ENCODE data around the gene GRK4. TPM values are rescaled to one million over a fixed set of nuclear protein-coding genes. Genes with fewer than 3 reads are reported as not detected.

GRK4 gene
- total and polyA plus RNA-seq, 4 donors: 1.0 to 2.2 (median 1.8) TPM

DNA sequence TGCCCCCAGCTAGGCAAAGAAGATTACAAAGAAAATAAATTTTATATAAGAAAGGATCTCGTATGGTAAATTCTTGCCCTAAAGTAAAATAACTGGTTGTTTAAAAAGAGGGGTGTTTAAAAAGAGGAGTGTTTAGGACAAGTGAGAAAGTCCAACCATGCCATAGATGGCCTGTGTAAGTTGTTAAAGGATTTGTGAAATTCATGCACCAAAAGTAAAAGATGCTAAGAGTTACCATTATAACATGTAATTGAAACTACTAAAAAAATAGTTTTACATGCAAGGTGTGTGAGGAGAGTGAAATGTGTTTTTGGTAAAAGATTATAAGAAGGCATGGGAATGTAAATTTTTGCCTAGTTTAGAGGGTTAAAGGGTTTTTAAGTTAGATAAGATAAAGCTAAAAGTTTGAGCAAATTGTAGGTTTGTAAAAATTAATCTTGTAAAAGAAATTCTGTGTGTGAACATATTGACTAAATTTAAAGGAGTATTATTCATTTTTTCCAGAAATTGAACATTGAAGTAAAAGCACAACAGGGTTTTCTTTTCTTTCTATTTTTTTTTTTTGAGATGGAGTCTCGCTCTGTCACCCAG, 90.9 kb downstream of the GRK4 start:
- Histone ChIP-seq H3K9ac (ENCODE audit: low read depth in 1 of 2, low read length in 2 of 2) (no peak overlapping the region), H3K4me3 (ENCODE audit: low read depth in 1 of 3, low read length in 3 of 3) (no peak overlapping the region), H3K27ac (ENCODE audit: low read depth in 1 of 2, low read length in 2 of 2) (no peak overlapping the region), H3K4me1 (ENCODE audit: control insufficient read depth in 4 of 4, insufficient read depth in 4 of 4, low read length in 3 of 4) (no peaks in the 10 kb centered on the region), H3K9me3 (ENCODE audit: control insufficient read depth in 4 of 4, low read length in 3 of 4) (no peaks in the 10 kb centered on the region), H3K36me3 (ENCODE audit: control insufficient read depth in 4 of 4, insufficient read depth in 3 of 4, low read depth in 1 of 4, low read length in 3 of 4) (no peaks in the 10 kb centered on the region), H3K27me3 (ENCODE audit: control insufficient read depth in 4 of 4, insufficient read depth in 4 of 4, low read length in 3 of 4) (no peaks in the 10 kb centered on the region)
- TF ChIP-seq CTCF (IDR thresholded peaks at IDR 0.05; ENCODE audit: low read depth, low read length, missing input control): no peak
- DNase-seq (ENCODE audit: low spot score): no peak
- WGBS: 94% methylated on average over 2 of the region's 2 CpGs

GRCh38 chr4:3059943-3060342, 96.6 kb downstream of the GRK4 start:
- Histone ChIP-seq H3K36me3 (ENCODE audit: control insufficient read depth in 4 of 4, insufficient read depth in 3 of 4, low read depth in 1 of 4, low read length in 3 of 4) (no peaks in the 10 kb centered on the region), H3K27ac (ENCODE audit: low read depth in 1 of 2, low read length in 2 of 2) (no peak overlapping the region), H3K9me3 (ENCODE audit: control insufficient read depth in 4 of 4, low read length in 3 of 4) (no peaks in the 10 kb centered on the region), H3K4me3 (ENCODE audit: low read depth in 1 of 3, low read length in 3 of 3) (no peak overlapping the region), H3K4me1 (ENCODE audit: control insufficient read depth in 4 of 4, insufficient read depth in 4 of 4, low read length in 3 of 4) (no peaks in the 10 kb centered on the region), H3K9ac (ENCODE audit: low read depth in 1 of 2, low read length in 2 of 2) (no peak overlapping the region), H3K27me3 (ENCODE audit: control insufficient read depth in 4 of 4, insufficient read depth in 4 of 4, low read length in 3 of 4) (no peaks in the 10 kb centered on the region)
- no peak for DNase-seq (ENCODE audit: low spot score)
- 85% methylated on average over 6 of the region's 6 CpGs for WGBS
- TF ChIP-seq TAF1 (conservative IDR thresholded peaks at IDR 0.05) (no peak), FOXA1 (IDR thresholded peaks at IDR 0.05) (no peak), CTCF (IDR thresholded peaks at IDR 0.05; ENCODE audit: low read depth, low read length, missing input control) (no peak), RXRA (IDR thresholded peaks at IDR 0.05) (no peak), YY1 (IDR thresholded peaks at IDR 0.05) (no peak), HNF4G (IDR thresholded peaks at IDR 0.05) (no peak), EGR1 (IDR thresholded peaks at IDR 0.05; ENCODE audit: low read depth in 2 of 2) (no peak), JUND (IDR thresholded peaks at IDR 0.05) (no peak), SP1 (IDR thresholded peaks at IDR 0.05) (no peak), HNF4A (conservative IDR thresholded peaks at IDR 0.05) (no peak), NR2F2 (IDR thresholded peaks at IDR 0.05) (no peak), GABPA (IDR thresholded peaks at IDR 0.05 in 1 of 2, conservative IDR thresholded peaks at IDR 0.05 in 1 of 2) (no peak)
- TF ChIP-seq, protein P1, sequence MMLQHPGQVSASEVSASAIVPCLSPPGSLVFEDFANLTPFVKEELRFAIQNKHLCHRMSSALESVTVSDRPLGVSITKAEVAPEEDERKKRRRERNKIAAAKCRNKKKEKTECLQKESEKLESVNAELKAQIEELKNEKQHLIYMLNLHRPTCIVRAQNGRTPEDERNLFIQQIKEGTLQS (IDR thresholded peaks at IDR 0.05): no peak

DNA sequence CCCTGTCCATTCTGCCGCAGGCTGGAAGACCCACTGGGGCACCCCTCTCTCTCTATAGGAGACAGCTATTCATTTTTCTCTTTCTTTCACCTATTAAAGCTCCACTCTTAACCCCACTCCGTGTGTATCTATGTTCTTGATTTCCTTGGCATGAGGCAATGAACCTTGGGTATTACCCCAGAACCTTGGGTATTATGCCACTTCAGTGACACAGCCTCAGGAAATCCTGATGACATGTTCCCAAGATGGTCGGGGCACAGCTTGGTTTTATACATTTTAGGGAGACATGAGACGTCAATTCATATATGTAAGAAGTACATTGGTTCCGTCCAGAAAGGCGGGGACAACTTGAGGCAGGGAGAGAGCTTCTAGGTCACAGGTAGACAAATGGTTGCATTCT, 97.6 kb downstream of the GRK4 start:
- no peak overlapping the region for H3K4me3 ChIP-seq (ENCODE audit: low read depth in 1 of 3, low read length in 3 of 3)
- no peaks in the 10 kb centered on the region for H3K27me3 ChIP-seq (ENCODE audit: control insufficient read depth in 4 of 4, insufficient read depth in 4 of 4, low read length in 3 of 4)
- H3K9ac ChIP-seq (ENCODE audit: low read depth in 1 of 2, low read length in 2 of 2): no peak overlapping the region
- 90% methylated on average over 6 of the region's 6 CpGs for WGBS
- no peaks in the 10 kb centered on the region for H3K36me3 ChIP-seq (ENCODE audit: control insufficient read depth in 4 of 4, insufficient read depth in 3 of 4, low read depth in 1 of 4, low read length in 3 of 4)
- no peak for TF ChIP-seq REST (IDR thresholded peaks at IDR 0.05)
- no peak for TF ChIP-seq ZBTB33 (IDR thresholded peaks at IDR 0.05)
- no peak for TF ChIP-seq FOXA1 (IDR thresholded peaks at IDR 0.05)
- TF ChIP-seq NR2F2 (IDR thresholded peaks at IDR 0.05): no peak
- no peaks in the 10 kb centered on the region for H3K4me1 ChIP-seq (ENCODE audit: control insufficient read depth in 4 of 4, insufficient read depth in 4 of 4, low read length in 3 of 4)
- no peak overlapping the region for H3K27ac ChIP-seq (ENCODE audit: low read depth in 1 of 2, low read length in 2 of 2)
- H3K9me3 ChIP-seq (ENCODE audit: control insufficient read depth in 4 of 4, low read length in 3 of 4): no peaks in the 10 kb centered on the region
- DNase-seq (ENCODE audit: low spot score): no peak

Measured in liver (tissue), 9 donors.